IMR-90 (cell line): ENCODE results near the gene SOCS3.

Source experiments
- BHLHE40 ChIP-seq: fragments of 150-350 bp; IDR thresholded peaks from 2 replicates; pipeline ENCODE4 v1.6.1; 2016; ENCODE audit warnings: mild to moderate bottlenecking, low read depth, low read length
- NFE2L2 ChIP-seq: fragments of 150-350 bp; IDR thresholded peaks from 2 replicates; pipeline ENCODE4 v1.6.1; 2016; ENCODE audit warnings: low read depth, mild to moderate bottlenecking, low read length
- POLR2A ChIP-seq: IDR thresholded peaks from 2 replicates; pipeline ENCODE4 v1.6.1; 2012; ENCODE audit warnings: mild to moderate bottlenecking, low read depth, low read length
- RAD21 ChIP-seq: IDR thresholded peaks from 2 replicates; pipeline ENCODE4 v1.6.1; 2012; ENCODE audit warnings: low read length, improper control_type of control experiment
- RFX5 ChIP-seq: IDR thresholded peaks from 2 replicates; pipeline ENCODE4 v1.8.0; 2012; ENCODE audit warnings: low read depth, mild to moderate bottlenecking, low read length, moderate library complexity
- TF ChIP-seq, protein P1 (sequence below): conservative IDR thresholded peaks from 2 replicates; pipeline ENCODE4 v1.5.1; 2012; ENCODE audit warnings: mild to moderate bottlenecking, low read depth, low read length, improper control_type of control experiment
- TF ChIP-seq, protein P2 (sequence below): fragments of 150-350 bp; IDR thresholded peaks from 2 replicates; pipeline ENCODE4 v1.6.1; 2017; ENCODE audit warnings: mild to moderate bottlenecking, antibody characterized with exemption, low read length, low read depth

DNA sequence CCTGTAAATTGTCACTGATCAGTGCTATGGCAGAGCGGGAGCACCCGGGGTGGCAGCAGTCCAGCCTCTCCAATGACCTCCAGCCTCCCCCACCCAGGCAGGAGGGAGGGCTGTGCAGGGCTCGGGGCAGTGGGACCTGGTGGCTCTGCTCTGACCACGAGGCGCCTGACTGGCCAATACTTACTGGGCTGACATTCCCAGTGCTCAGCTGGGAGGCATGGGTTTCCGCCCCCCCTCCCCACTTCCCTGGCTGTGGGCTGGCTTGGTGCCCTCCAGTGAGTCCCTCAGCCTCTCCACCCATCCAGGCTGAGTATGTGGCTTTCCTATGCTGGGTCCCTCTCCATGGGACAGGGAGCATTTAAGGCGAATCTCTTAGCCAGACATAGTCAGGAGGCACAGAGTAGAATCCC lies 2.7 kb downstream of the SOCS3 start:
- TF ChIP-seq, protein P1, sequence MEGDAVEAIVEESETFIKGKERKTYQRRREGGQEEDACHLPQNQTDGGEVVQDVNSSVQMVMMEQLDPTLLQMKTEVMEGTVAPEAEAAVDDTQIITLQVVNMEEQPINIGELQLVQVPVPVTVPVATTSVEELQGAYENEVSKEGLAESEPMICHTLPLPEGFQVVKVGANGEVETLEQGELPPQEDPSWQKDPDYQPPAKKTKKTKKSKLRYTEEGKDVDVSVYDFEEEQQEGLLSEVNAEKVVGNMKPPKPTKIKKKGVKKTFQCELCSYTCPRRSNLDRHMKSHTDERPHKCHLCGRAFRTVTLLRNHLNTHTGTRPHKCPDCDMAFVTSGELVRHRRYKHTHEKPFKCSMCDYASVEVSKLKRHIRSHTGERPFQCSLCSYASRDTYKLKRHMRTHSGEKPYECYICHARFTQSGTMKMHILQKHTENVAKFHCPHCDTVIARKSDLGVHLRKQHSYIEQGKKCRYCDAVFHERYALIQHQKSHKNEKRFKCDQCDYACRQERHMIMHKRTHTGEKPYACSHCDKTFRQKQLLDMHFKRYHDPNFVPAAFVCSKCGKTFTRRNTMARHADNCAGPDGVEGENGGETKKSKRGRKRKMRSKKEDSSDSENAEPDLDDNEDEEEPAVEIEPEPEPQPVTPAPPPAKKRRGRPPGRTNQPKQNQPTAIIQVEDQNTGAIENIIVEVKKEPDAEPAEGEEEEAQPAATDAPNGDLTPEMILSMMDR: no peak
- peak; percentile 74 for TF ChIP-seq POLR2A
- TF ChIP-seq NFE2L2: no peak
- peak; percentile 31; the same call in 1 of the 2 replicates for TF ChIP-seq RAD21
- TF ChIP-seq RFX5: no peak
- TF ChIP-seq, protein P2, sequence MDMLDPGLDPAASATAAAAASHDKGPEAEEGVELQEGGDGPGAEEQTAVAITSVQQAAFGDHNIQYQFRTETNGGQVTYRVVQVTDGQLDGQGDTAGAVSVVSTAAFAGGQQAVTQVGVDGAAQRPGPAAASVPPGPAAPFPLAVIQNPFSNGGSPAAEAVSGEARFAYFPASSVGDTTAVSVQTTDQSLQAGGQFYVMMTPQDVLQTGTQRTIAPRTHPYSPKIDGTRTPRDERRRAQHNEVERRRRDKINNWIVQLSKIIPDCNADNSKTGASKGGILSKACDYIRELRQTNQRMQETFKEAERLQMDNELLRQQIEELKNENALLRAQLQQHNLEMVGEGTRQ: peak; percentile 53; the same call in 1 of the 2 replicates
- no peak for TF ChIP-seq BHLHE40
